MM.1S (cell line): ENCODE measurements around the gene APOBEC3A.

Experiments used
- DNase-seq: peaks from one replicate; pipeline ENCODE4 v3.0.0-alpha.2; 2015
- H2AFZ ChIP-seq: fragments of 300-600 bp; sonication (generic); 2 replicates; pipeline ENCODE4 v1.6.0; 2016; ENCODE audit warnings: antibody characterized with exemption, low read length
- H3F3A ChIP-seq: fragments of 300-600 bp; sonication (generic); 2 replicates; pipeline ENCODE4 v1.6.1; 2016; ENCODE audit warnings: mild to moderate bottlenecking, antibody characterized with exemption, low read length, moderate library complexity, mixed read lengths; ENCODE audit not compliant: insufficient read depth
- H3K27ac ChIP-seq: fragments of 300-600 bp; sonication (generic); 2 replicates; pipeline ENCODE4 v1.5.1; 2016; ENCODE audit warnings: mild to moderate bottlenecking, low read length
- H3K27me3 ChIP-seq: fragments of 300-600 bp; sonication (generic); replicated peaks from 2 replicates; pipeline ENCODE4 v1.6.0; 2016; ENCODE audit warnings: low read length; ENCODE audit not compliant: insufficient read depth
- H3K36me3 ChIP-seq: fragments of 300-600 bp; sonication (generic); replicated peaks from 2 replicates; pipeline ENCODE4 v1.6.1; 2016; ENCODE audit warnings: mild to moderate bottlenecking, low read length, mixed read lengths; ENCODE audit not compliant: insufficient read depth
- H3K4me1 ChIP-seq: fragments of 300-600 bp; sonication (generic); 2 replicates; pipeline ENCODE4 v1.6.1; 2016; ENCODE audit warnings: low read length, mixed read lengths
- H3K4me2 ChIP-seq: fragments of 300-600 bp; sonication (generic); 2 replicates; pipeline ENCODE4 v1.6.0; 2016; ENCODE audit warnings: low read depth, low read length
- H3K4me3 ChIP-seq: fragments of 300-600 bp; sonication (generic); 2 replicates; pipeline ENCODE4 v1.5.1; 2016; ENCODE audit warnings: low read length, mixed read lengths
- H3K79me2 ChIP-seq: fragments of 300-600 bp; sonication (generic); 2 replicates; pipeline ENCODE4 v1.6.1; 2016; ENCODE audit warnings: mixed run types, low read length, mixed read lengths
- H3K9ac ChIP-seq: fragments of 300-600 bp; sonication (generic); 2 replicates; pipeline ENCODE4 v1.6.1; 2016; ENCODE audit warnings: low read length, mixed read lengths
- H3K9me2 ChIP-seq: fragments of 300-600 bp; sonication (generic); replicated peaks from 2 replicates; pipeline ENCODE4 v1.6.1; 2016; ENCODE audit warnings: mild to moderate bottlenecking, low read length, mixed read lengths; ENCODE audit not compliant: insufficient read depth
- H3K9me3 ChIP-seq: fragments of 300-600 bp; sonication (generic); replicated peaks from 2 replicates; pipeline ENCODE4 v1.6.1; 2016; ENCODE audit warnings: mild to moderate bottlenecking, low read length, mixed read lengths; ENCODE audit not compliant: insufficient read depth
- H4K20me1 ChIP-seq: fragments of 300-600 bp; sonication (generic); 2 replicates; pipeline ENCODE4 v1.6.1; 2016; ENCODE audit warnings: mild to moderate bottlenecking, low read length, moderate library complexity, mixed read lengths; ENCODE audit not compliant: insufficient read depth
- CTCF ChIP-seq: fragments of 300-600 bp; sonication (generic); IDR thresholded peaks from 2 replicates; pipeline ENCODE4 v1.5.1; 2016; ENCODE audit warnings: antibody characterized with exemption, low read length, mixed read lengths
- EZH2 ChIP-seq: fragments of 300-600 bp; sonication (generic); optimal IDR thresholded peaks from 2 replicates; pipeline ENCODE3; 2017; ENCODE audit warnings: low read depth, mild to moderate bottlenecking, antibody characterized with exemption, low read length, mixed read lengths
- EZH2phosphoT487 ChIP-seq: fragments of 300-600 bp; sonication (generic); IDR thresholded peaks from 2 replicates; pipeline ENCODE4 v1.6.1; 2018; ENCODE audit warnings: antibody characterized with exemption, low read length

Gene APOBEC3A

GRCh38 chr22:38950527-38951295, 6.7 kb upstream of the APOBEC3A start:
- peaks cover 18% of the 10 kb centered on the region for H3K4me1 ChIP-seq
- no peaks in the 10 kb centered on the region for H4K20me1 ChIP-seq
- H3K4me2 ChIP-seq: no peak overlapping the region
- no peak for DNase-seq
- H3K27ac ChIP-seq: no peak overlapping the region
- H3K9ac ChIP-seq: no peak overlapping the region
- H3K4me3 ChIP-seq: no peak overlapping the region
- H3K79me2 ChIP-seq: no peaks in the 10 kb centered on the region
- H3K27me3 ChIP-seq: no peaks in the 10 kb centered on the region
- H3F3A ChIP-seq: no peaks in the 10 kb centered on the region
- H3K36me3 ChIP-seq: no peaks in the 10 kb centered on the region
- H3K9me3 ChIP-seq: no peaks in the 10 kb centered on the region
- no peak overlapping the region for H2AFZ ChIP-seq
- H3K9me2 ChIP-seq: no peaks in the 10 kb centered on the region
- no peak for TF ChIP-seq CTCF
- TF ChIP-seq EZH2: no peak
- no peak for TF ChIP-seq EZH2phosphoT487

GRCh38 chr22:38951734-38952133, 5.7 kb upstream of the APOBEC3A start:
- no peak overlapping the region for H3K9ac ChIP-seq
- H3K79me2 ChIP-seq: no peaks in the 10 kb centered on the region
- H3K9me2 ChIP-seq: no peaks in the 10 kb centered on the region
- no peaks in the 10 kb centered on the region for H3K27me3 ChIP-seq
- H3K4me3 ChIP-seq: no peak overlapping the region
- no peaks in the 10 kb centered on the region for H3F3A ChIP-seq
- no peak overlapping the region for H3K27ac ChIP-seq
- no peak overlapping the region for H3K4me2 ChIP-seq
- H2AFZ ChIP-seq: no peak overlapping the region
- H3K9me3 ChIP-seq: no peaks in the 10 kb centered on the region
- no peak for DNase-seq
- TF ChIP-seq CTCF (no peak), EZH2phosphoT487 (no peak), EZH2 (no peak)
- H3K4me1 ChIP-seq: peaks cover 18% of the 10 kb centered on the region
- no peaks in the 10 kb centered on the region for H4K20me1 ChIP-seq
- H3K36me3 ChIP-seq: no peaks in the 10 kb centered on the region

- H3K4me1 ChIP-seq: peaks cover 22% of the 10 kb centered on the region
- TF ChIP-seq CTCF: no peak
- no peaks in the 10 kb centered on the region for H3F3A ChIP-seq
- no peaks in the 10 kb centered on the region for H3K27me3 ChIP-seq
- H3K27ac ChIP-seq: no peak overlapping the region
- no peaks in the 10 kb centered on the region for H3K9me3 ChIP-seq
- H3K36me3 ChIP-seq: no peaks in the 10 kb centered on the region
- H2AFZ ChIP-seq: no peak overlapping the region
- no peak overlapping the region for H3K9ac ChIP-seq
- DNase-seq: no peak
- H4K20me1 ChIP-seq: no peaks in the 10 kb centered on the region
- H3K79me2 ChIP-seq: no peaks in the 10 kb centered on the region
- H3K4me3 ChIP-seq: no peak overlapping the region
- no peak overlapping the region for H3K4me2 ChIP-seq
- no peaks in the 10 kb centered on the region for H3K9me2 ChIP-seq
Measured at GRCh38 chr22:38952281-38952993, 5.0 kb upstream of the APOBEC3A start.
